ENCODE data around the gene SDF2. TPM values are rescaled to one million over a fixed set of nuclear protein-coding genes. Genes with fewer than 3 reads are reported as not detected.

SDF2 gene
- total and polyA plus RNA-seq, 8 donors, result 57.3 to 74.6 (median 69.0) TPM

- Histone ChIP-seq H3K9me3 (no peaks in the 10 kb centered on the region), H3K27ac (peak overlapping the region; percentile 97 to 98), H3K36me3 (peaks cover 0 to under 1% of the 10 kb centered on the region in 2 donors), H3K4me1 (peaks cover 5 to 28% of the 10 kb centered on the region in 2 donors), H3K4me3 (peak overlapping the region; percentile 53 to 67), H3K27me3 (no peaks in the 10 kb centered on the region)
- ATAC-seq (no peak), DNase-seq (no peak)
- TF ChIP-seq CTCF (IDR thresholded peaks at IDR 0.05), result no peak
- intact Hi-C loops (cut with DNase I), result no loop called here
Observed at GRCh38 chr17:28598389-28598788, 63.3 kb downstream of the SDF2 start.

Other genes starting within 250 kb of the SDF2 start
- gene SLC13A2, start 188.3 kb downstream of the SDF2 start, total RNA-seq, result not detected
- gene SLC13A2, start 188.3 kb downstream of the SDF2 start, polyA plus RNA-seq (ENCODE audit: insufficient read length in 6 of 6), result under 1 TPM; 0.13 to 0.60 (median 0.42) TPM
- under 1 TPM; 0.18 to 0.29 TPM for gene FOXN1, start 155.6 kb downstream of the SDF2 start, total RNA-seq
- under 1 TPM; 0.06 to 0.23 (median 0.15) TPM for gene FOXN1, start 155.6 kb downstream of the SDF2 start, polyA plus RNA-seq (ENCODE audit: insufficient read length in 6 of 6)
- 10 to 100 TPM; 25.7 to 28.9 TPM for gene UNC119, start 109.3 kb downstream of the SDF2 start, total RNA-seq
- gene UNC119, start 109.3 kb downstream of the SDF2 start, polyA plus RNA-seq (ENCODE audit: insufficient read length in 6 of 6), result 10 to 100 TPM; 29.1 to 36.7 (median 35.9) TPM
- 10 to 100 TPM; 59.6 to 63.3 TPM for gene PIGS, start 90.4 kb downstream of the SDF2 start, total RNA-seq
- 10 to 100 TPM; 57.9 to 66.6 (median 64.0) TPM for gene PIGS, start 90.4 kb downstream of the SDF2 start, polyA plus RNA-seq (ENCODE audit: insufficient read length in 6 of 6)
- gene ALDOC, start 85.0 kb downstream of the SDF2 start, total RNA-seq, result 10 to 100 TPM; 10.9 to 15.2 TPM
- gene ALDOC, start 85.0 kb downstream of the SDF2 start, polyA plus RNA-seq (ENCODE audit: insufficient read length in 6 of 6), result 10 to 100 TPM; 17.7 to 25.5 (median 20.8) TPM
- 10 to 100 TPM in 1 of 2 donors, 1 to 10 TPM in 1; 9.5 to 15.2 TPM for gene SPAG5, start 62.9 kb downstream of the SDF2 start, total RNA-seq
- 10 to 100 TPM; 40.4 to 91.5 (median 63.4) TPM for gene SPAG5, start 62.9 kb downstream of the SDF2 start, polyA plus RNA-seq (ENCODE audit: insufficient read length in 6 of 6)
- 10 to 100 TPM in 1 of 2 donors, 1 to 10 TPM in 1; 8.4 to 10.0 TPM for gene RSKR, start 47.7 kb downstream of the SDF2 start, total RNA-seq
- 10 to 100 TPM; 18.9 to 31.6 (median 26.4) TPM for gene RSKR, start 47.7 kb downstream of the SDF2 start, polyA plus RNA-seq (ENCODE audit: insufficient read length in 6 of 6)
- gene BLTP2, start 16.7 kb downstream of the SDF2 start, total RNA-seq, result 100 to 1,000 TPM; 139 to 184 TPM
- gene BLTP2, start 16.7 kb downstream of the SDF2 start, polyA plus RNA-seq (ENCODE audit: insufficient read length in 6 of 6), result 100 to 1,000 TPM in 1 of 6 donors, 10 to 100 TPM in 5; 86.8 to 109 (median 92.7) TPM
- 10 to 100 TPM; 55.1 to 57.7 TPM for gene SUPT6H, start 299 bp upstream of the SDF2 start, total RNA-seq
- 10 to 100 TPM; 71.1 to 76.1 (median 74.1) TPM for gene SUPT6H, start 299 bp upstream of the SDF2 start, polyA plus RNA-seq (ENCODE audit: insufficient read length in 6 of 6)
- 1 to 10 TPM; 1.9 to 2.0 TPM for gene PROCA1, start 50.0 kb upstream of the SDF2 start, total RNA-seq
- gene PROCA1, start 50.0 kb upstream of the SDF2 start, polyA plus RNA-seq (ENCODE audit: insufficient read length in 6 of 6), result 1 to 10 TPM; 6.0 to 8.3 (median 7.2) TPM
- 10 to 100 TPM; 79.4 to 79.5 TPM for gene RAB34, start 56.0 kb upstream of the SDF2 start, total RNA-seq
- 100 to 1,000 TPM; 184 to 213 (median 194) TPM for gene RAB34, start 56.0 kb upstream of the SDF2 start, polyA plus RNA-seq (ENCODE audit: insufficient read length in 6 of 6)
- gene RPL23A, start 58.1 kb upstream of the SDF2 start, total RNA-seq, result 1,000 to 10,000 TPM; 1,170 to 1,265 TPM
- 1,000 to 10,000 TPM; 1,036 to 1,220 (median 1,104) TPM for gene RPL23A, start 58.1 kb upstream of the SDF2 start, polyA plus RNA-seq (ENCODE audit: insufficient read length in 6 of 6)
- 10 to 100 TPM; 18.4 to 20.7 TPM for gene TLCD1, start 64.3 kb upstream of the SDF2 start, total RNA-seq
- 1 to 10 TPM; 5.7 to 9.3 (median 8.2) TPM for gene TLCD1, start 64.3 kb upstream of the SDF2 start, polyA plus RNA-seq (ENCODE audit: insufficient read length in 6 of 6)
- gene NEK8, start 66.9 kb upstream of the SDF2 start, total RNA-seq, result 1 to 10 TPM; 5.6 to 7.5 TPM
- gene NEK8, start 66.9 kb upstream of the SDF2 start, polyA plus RNA-seq (ENCODE audit: insufficient read length in 6 of 6), result 1 to 10 TPM; 6.0 to 8.1 (median 7.2) TPM
- gene TRAF4, start 82.1 kb upstream of the SDF2 start, total RNA-seq, result 10 to 100 TPM; 66.1 to 81.7 TPM
- 100 to 1,000 TPM in 4 of 6 donors, 10 to 100 TPM in 2; 86.6 to 136 (median 107) TPM for gene TRAF4, start 82.1 kb upstream of the SDF2 start, polyA plus RNA-seq (ENCODE audit: insufficient read length in 6 of 6)
- 10 to 100 TPM; 16.5 to 25.4 TPM for gene FAM222B, start 180.9 kb upstream of the SDF2 start, total RNA-seq
- 10 to 100 TPM; 18.4 to 21.0 (median 19.6) TPM for gene FAM222B, start 180.9 kb upstream of the SDF2 start, polyA plus RNA-seq (ENCODE audit: insufficient read length in 6 of 6)
- gene ERAL1, start 193.1 kb upstream of the SDF2 start, total RNA-seq, result 10 to 100 TPM; 30.0 to 33.4 TPM
- gene ERAL1, start 193.1 kb upstream of the SDF2 start, polyA plus RNA-seq (ENCODE audit: insufficient read length in 6 of 6), result 10 to 100 TPM; 63.5 to 70.1 (median 65.6) TPM
- 100 to 1,000 TPM in 1 of 2 donors, 10 to 100 TPM in 1; 95.7 to 171 TPM for gene FLOT2, start 235.8 kb upstream of the SDF2 start, total RNA-seq
- gene FLOT2, start 235.8 kb upstream of the SDF2 start, polyA plus RNA-seq (ENCODE audit: insufficient read length in 6 of 6), result 10 to 100 TPM; 66.3 to 81.5 (median 75.1) TPM
- 10 to 100 TPM in 1 of 2 donors, 1 to 10 TPM in 1; 8.8 to 16.9 TPM for gene DHRS13, start 241.2 kb upstream of the SDF2 start, total RNA-seq
- gene DHRS13, start 241.2 kb upstream of the SDF2 start, polyA plus RNA-seq (ENCODE audit: insufficient read length in 6 of 6), result 1 to 10 TPM; 5.2 to 7.9 (median 6.5) TPM

All from left lung (tissue), 10 donors.